ENCODE measurements around the gene COMT. TPM values are rescaled to one million over a fixed set of nuclear protein-coding genes. Genes with fewer than 3 reads are reported as not detected.
A peak's percentile ranks its signal among the peaks of the same experiment; 100 is the strongest.

The COMT gene
- total RNA-seq, 1 experiment from 2014 or later: 109 TPM

GRCh38 chr22:19984851-19985811 is 43.6 kb downstream of the COMT start:
- POLR2A ChIA-PET: interaction anchor here (1.4 kb wide), 2 partner anchors 10 to 78 kb away, joined by 4 to 5 read pairs; no protein-coding TSS in a partner anchor
- CTCF ChIA-PET: interaction anchor here (0.6 to 1.2 kb wide), 3 partner anchors 15 to 144 kb away, joined by 3 read pairs; no protein-coding TSS in a partner anchor
- Histone ChIP-seq H3K79me2 (ENCODE audit: insufficient read depth, low read length) (peaks cover 16% of the 10 kb centered on the region), H3K9me2 (ENCODE audit: insufficient read depth) (no peaks in the 10 kb centered on the region), H3K36me3 (ENCODE audit: control insufficient read depth in 1 of 2, insufficient read depth in 2 of 2, low read length in 2 of 2) (peaks cover 0 to 3% of the 10 kb centered on the region in 2 experiments; a peak in 1 of 4 replicates), H4K20me1 (ENCODE audit: insufficient read depth) (no peaks in the 10 kb centered on the region), H3K27me3 (ENCODE audit: insufficient read depth, low read length) (no peaks in the 10 kb centered on the region), H2AFZ (ENCODE audit: low read depth, low read length, poor library complexity, severe bottlenecking) (no peak overlapping the region), H3K4me3 (replicated peaks in 1 of 2; ENCODE audit: low read depth in 1 of 2, low read length in 2 of 2) (peak overlapping the region in 1 of 2 experiments; percentile 28; a peak in 1 of 4 replicates), H3K4me1 (ENCODE audit: control insufficient read depth in 1 of 2, insufficient read depth in 2 of 2, low read length in 2 of 2) (peaks cover 37 to 45% of the 10 kb centered on the region in 2 experiments), H3K9ac (ENCODE audit: low read length) (peak overlapping the region; percentile 60), H3K27ac (ENCODE audit: low read depth, low read length) (peak overlapping the region; percentile 68), H3K4me2 (ENCODE audit: low read length) (peak overlapping the region; percentile 96), H3K9me3 (ENCODE audit: control insufficient read depth in 1 of 2, insufficient read depth in 1 of 2, low read depth in 1 of 2, low read length in 2 of 2) (no peaks in the 10 kb centered on the region)
- RAD21 ChIA-PET (ENCODE audit: low non-redundant PET in 1 of 2, low total read pairs in 2 of 2, uncharacterized antibody in 2 of 2, unreplicated experiment in 2 of 2): no interaction called here
- intact Hi-C loops (cut with micrococcal nuclease): loop anchor here (10.0 kb wide), 1 partner anchor 100 kb away; the partner anchor contains the start of gene DGCR8
- TF ChIP-seq POLR2AphosphoS5 (IDR thresholded peaks at IDR 0.05; ENCODE audit: low read depth, low read length) (no peak), ZFX (IDR thresholded peaks at IDR 0.05) (no peak), EGR1 (IDR thresholded peaks at IDR 0.05; ENCODE audit: low read depth) (no peak), ATF3 (IDR thresholded peaks at IDR 0.05) (no peak), MAX (IDR thresholded peaks at IDR 0.05) (no peak), FOSL1 (IDR thresholded peaks at IDR 0.05; ENCODE audit: low read depth) (no peak), TCF7L2 (IDR thresholded peaks at IDR 0.05; ENCODE audit: borderline replicate concordance, extremely low read depth, insufficient read depth, insufficient read length) (no peak), ELF1 (IDR thresholded peaks at IDR 0.05; ENCODE audit: borderline replicate concordance, low read depth) (no peak), POLR2A (IDR thresholded peaks at IDR 0.05; ENCODE audit: borderline replicate concordance, extremely low read depth, insufficient read depth, insufficient read length) (no peak), SRF (IDR thresholded peaks at IDR 0.05; ENCODE audit: low read depth) (no peak), EZH2phosphoT487 (IDR thresholded peaks at IDR 0.05; ENCODE audit: borderline replicate concordance) (no peak), CBX3 (IDR thresholded peaks at IDR 0.05; ENCODE audit: low read depth) (no peak), SP1 (IDR thresholded peaks at IDR 0.05; ENCODE audit: low read depth) (no peak), YY1 (IDR thresholded peaks at IDR 0.05; ENCODE audit: extremely low read depth, insufficient replicate concordance, low read depth, low read length) (no peak)
- DNase-seq (ENCODE audit: low read depth, low spot score) (no peak), ATAC-seq (no peak)
- no TSS peak for BruUV-seq (replicated peaks)
